Activated T-cell treated with anti-CD3 and anti-CD28 coated beads, Interleukin-2, amount 50 U/mL, for 1 hour (primary cell): ENCODE results near the gene GP5.
A peak's percentile ranks its signal among the peaks of the same experiment; 100 is the strongest.

Source experiments
- DNase-seq: peaks from one replicate; pipeline ENCODE4 v3.0.0-alpha.2; 2020

Gene GP5

DNA sequence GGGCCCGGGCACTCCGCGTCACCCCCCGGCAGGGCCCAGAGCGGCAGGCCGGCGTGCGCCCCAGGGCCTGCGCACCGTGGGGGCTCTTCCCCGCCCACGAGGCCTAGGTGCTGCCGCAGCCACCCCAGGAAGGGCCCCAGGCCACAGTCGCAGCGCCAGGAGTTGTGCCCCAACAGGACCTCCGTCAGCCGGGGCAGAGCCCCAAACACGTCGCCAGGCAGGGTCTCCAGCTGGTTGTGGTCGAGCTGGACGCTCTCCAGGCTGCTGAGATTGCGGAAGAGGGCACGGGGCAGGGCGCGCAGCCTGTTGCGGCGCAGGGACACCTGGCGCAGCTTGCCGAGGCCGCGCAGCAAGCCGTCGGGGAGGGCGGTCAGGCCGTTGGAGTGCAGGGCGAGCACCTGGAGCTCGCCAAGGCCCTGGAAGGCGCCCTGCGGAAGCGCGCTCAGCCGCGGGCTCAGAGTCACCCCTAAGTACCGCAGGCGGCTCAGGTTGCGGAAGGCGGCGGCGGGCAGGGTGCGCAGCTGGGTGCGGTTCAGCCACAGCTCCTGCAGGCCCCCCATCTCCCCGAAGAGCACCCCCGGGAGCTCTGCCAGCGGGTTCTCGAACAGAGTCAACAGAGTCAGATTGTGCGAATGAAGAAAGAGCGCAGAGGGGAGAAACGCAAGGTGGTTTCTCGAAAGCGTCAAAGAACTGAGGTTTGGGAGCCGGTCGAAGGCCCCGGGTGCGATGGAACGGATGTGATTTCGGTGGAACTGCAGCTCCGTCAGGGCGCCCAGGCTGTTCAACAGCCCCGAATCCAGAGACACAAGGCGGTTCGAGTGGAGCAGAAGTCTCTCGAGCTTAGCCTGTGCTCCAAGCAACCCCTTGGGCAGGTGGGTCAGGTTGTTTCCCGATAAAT is 2.0 kb downstream of the GP5 start:
- peak; percentile 57 for DNase-seq

- DNase-seq: no peak
These were observed 2.6 kb downstream of the GP5 start for GRCh38 chr3:194396539-194396858.

DNA sequence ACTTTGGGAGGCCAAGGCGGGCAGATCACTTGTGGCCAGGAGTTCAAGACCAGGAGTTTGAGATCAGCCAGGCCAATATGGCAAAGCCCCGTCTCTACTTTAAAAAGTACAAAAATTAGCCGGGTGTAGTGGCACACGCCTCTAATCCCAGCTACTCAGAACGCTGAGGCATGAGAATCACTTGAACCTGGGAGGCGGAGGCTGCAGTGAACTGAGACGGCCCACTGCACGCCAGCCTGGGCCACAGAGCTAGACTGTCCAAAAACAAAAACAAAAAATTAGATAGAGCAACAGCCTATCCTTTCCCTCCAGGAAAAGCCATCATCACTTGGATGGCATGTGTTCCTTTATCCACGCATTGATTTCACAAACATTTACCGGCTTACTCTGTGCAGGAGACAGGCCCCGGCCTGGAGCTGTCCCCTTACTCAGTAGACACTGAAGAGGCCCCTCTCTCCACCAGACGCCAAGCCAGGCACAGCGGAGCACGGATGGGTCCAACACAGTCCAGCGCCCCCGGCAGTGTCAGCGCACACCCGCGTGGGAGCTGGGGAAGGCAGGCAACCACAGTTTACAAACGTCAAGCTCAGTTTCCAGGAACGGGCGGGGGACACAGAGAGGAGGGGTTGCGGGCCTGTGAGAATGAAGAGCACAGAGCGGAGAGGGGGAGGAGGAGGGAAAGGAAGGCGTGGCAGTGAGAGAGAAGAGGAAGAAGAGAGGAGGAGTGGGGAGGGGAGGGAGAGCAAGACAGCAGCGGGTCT is 3.1 kb downstream of the GP5 start:
- peak; percentile 64 for DNase-seq

DNA sequence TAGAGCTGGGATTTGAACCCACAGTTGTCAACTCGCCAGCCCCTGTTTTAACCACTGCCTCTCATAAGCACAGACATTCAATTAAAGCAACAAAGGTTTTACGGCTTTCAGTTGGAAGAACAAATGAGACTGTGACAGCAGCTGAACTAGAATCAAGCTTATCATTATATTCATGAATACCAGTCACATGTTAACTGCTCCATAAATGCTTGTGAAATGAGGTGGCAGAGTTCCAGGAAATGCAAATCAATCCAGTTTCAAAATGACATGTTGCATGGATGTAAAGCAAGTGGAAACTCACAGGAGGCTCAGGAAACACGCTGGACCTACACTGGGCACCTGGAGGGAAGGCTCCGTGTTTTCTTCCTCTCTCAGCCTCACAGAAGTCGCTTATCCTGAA is 3.9 kb downstream of the GP5 start:
- no peak for DNase-seq

DNA sequence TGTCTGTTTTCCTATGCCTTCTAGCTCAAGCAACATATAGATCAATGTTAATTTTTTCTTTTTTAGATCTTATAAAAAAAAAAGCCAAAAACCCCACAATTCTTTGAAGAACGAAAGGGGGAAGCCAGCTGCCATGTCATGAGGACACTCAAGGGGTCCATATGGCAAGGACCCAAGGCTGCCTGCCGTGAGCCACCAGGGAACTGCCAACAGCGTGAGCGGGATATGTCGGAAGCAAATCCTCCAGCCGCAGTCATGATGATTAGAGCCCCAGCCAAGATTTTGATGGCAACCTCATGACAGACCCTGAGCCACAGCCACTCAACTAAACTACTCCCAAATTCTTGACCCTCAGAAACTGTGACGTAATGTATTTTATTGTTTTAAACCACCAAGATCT is 6.5 kb downstream of the GP5 start:
- no peak for DNase-seq

- DNase-seq: no peak
These were observed 8.2 kb downstream of the GP5 start for GRCh38 chr3:194390835-194391234.

DNA sequence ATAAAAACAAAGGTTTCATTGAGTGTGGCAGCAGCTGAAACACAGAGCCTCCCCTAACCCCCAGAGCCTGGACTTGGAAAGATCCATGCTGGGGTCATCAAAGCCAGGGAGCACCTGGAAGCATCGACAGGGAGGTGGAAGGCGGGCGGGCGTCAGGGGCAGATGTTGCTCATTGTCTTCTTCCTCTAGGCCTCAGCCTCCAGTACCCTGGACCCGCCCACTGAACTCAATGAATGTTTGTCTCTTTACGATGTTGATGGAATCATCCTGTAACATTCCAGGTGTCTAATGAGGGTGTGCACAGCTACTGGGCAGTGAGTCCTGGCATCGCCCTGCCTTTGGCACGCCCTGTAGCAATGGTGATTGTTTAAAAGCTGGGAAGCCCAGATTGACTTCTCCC is 9.8 kb downstream of the GP5 start:
- no peak for DNase-seq

DNA sequence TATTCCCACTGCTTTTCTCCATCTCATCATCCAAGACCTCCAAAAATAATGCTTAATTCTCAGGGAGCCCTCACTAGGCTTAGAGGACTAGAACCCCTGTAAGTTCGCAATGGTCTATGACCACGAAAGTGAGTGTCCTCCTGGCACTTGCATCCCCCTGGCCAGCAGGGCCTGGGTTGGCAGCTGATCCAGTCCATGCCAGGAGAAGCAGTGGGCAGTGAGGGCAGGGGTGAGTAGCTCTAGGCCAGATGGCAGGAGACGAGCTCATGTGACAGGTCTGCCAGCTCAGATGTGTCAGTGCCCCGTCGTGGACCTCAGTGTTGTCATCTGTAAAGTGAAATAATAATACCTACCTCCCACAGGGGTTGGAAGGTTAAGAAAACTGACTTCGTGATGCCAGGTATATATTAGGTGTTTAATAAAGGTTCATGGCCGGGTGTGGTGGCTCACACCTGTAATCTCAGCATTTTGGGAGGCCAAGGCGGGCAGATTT is 11.1 kb downstream of the GP5 start:
- DNase-seq: no peak

DNA sequence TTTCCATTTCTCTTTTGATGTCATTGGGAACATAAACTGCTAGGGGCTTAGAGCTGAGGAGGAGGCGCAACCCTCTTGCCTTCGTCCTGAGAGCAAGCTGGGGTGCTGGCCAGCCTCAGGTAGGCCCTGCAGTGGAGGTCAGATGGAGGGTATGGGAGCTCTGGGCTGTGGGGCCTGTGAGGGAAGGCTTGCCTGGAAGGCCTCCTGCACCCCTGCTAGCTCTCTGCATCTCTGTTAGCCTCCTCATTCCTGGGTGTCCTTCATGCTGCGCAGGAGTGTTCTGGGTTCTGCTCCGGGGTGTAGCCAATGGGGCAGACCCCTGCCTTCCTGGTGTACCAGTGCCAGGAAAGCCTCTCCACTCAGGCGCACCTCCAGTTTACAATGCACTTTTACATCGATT is 11.8 kb downstream of the GP5 start:
- no peak for DNase-seq

- DNase-seq: no peak
These were observed 12.4 kb downstream of the GP5 start for GRCh38 chr3:194386648-194387047.

DNA sequence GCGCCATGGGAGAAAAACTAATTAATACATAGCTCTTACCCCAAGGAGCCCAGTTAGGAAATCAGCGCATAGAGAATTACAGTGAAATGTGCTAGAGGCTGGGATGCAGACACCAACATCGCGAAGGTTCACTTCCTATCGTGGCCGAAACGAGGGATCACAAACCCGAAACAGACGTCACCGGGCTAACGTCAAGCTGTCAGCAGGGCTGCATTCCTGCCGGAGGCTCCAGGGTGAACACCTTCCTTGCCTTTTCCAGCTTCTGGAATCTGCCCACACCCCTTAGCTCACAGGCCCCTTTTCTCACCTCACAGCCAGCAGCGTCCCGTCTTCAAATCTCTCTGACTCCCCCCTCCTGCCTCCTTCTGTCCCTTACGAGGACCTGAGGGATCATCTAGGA is 13.0 kb downstream of the GP5 start:
- DNase-seq: no peak

DNA sequence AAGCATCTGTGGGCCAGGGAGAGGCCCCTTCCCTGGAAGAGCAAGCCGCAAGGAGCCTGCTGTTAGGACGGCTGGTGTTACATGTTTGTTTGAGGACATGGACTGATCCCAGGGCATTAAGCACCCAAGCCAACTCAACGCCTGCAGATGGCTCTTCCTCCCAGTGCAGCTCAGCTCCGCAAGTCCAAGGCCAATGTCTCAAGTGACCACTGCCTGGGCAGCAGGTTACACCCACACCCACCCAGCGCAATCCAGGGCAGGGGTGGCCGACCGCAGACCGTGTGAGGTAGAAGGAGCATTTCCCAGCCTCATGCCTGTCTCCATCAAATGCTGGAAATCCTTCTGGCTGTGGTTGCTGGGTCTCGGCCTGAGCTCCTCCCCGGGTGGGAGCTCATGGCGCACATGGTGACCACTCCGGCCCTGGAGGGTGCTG is 14.5 kb downstream of the GP5 start:
- no peak for DNase-seq

DNA sequence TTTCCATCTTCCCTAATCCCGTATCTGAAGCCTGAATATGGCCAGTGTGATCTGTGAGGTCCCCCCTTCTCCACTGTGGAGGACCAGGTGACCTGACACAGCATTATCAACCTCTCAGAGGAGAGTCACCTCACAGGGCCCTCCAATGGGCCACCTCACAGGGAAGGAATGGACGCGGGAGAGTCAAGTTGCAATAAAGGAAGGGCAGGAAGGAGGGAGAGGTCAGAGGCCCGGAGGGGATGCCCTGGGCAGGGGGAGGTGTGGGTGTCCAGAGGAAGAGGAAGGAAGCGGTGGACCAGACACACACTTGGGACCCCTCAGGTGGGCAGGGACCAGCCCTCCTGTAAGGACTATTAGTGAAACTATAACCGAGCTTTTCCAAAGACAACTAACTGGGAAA is 14.9 kb downstream of the GP5 start:
- no peak for DNase-seq

GRCh38 chr3:194383276-194383940 is 15.7 kb downstream of the GP5 start:
- no peak for DNase-seq

DNA sequence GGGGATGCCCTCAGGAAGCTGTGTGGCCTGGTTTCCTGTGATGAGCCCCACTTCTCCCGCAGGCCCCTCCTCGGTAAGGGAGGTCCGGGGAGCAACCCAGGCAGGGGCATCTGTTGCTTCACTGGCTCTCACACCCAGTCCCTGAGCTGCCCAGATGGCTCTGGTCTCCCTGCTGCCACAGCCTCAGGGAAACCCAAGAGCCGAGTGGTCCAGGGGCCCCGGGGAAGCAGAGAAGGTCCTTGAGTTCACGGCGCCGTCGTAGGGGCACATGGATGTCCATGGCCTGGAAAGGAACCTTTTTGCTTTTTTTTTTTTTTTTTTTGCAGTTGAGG is 16.2 kb downstream of the GP5 start:
- DNase-seq: no peak

DNA sequence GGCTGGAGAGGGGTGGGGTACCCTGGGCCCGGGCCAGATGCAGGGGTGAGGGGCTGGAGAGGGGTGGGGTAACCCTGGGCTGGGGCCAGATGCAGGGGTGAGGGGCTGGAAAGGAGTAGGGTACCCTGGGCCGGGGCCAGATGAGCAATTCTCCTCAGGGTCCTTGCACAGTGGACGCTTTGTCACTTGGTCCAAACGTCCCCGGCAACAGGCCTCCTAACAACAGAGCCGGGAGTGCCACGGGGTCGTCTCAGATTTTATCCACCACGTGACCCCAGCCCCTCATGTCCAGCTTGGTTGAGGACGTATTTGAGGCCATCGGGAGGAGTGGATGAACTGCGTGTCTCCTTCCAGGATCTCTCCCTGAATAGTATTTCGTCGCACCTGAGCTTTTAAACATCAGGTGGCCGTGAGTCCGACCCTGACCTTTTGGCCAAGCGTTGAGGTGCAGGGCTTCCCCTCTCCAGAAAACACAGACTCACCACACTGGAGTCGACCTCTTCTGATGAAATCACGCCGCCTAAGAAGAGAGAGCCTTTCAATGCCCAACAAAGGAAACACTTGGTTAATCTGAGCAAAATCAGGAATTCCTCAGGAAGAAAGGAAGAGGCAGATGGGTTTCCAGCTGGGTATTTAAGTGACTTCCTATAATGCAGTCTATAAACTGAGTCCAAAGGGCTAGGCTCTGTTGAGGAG is 16.7 kb downstream of the GP5 start:
- no peak for DNase-seq

DNA sequence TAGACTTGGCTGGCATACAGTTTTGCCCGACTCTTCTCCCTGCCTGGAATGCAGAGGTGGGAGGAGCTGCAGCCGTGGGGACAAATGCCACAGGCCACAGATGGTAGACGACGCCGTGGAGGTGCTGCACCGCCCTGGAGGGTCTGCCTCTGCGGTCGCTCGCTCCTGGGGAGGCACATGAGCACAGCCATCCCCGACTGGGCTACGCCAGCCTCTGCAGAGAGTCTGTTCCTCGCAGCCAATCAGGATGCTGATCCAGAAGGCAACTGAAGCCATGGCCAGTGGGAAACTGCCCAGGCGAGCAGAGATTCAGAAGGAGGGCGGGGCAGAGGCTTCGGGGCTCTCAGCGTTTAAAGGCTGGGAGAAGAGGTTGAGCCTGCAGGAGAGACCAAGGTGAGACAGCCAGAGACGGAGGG is 17.6 kb downstream of the GP5 start:
- DNase-seq: no peak

DNA sequence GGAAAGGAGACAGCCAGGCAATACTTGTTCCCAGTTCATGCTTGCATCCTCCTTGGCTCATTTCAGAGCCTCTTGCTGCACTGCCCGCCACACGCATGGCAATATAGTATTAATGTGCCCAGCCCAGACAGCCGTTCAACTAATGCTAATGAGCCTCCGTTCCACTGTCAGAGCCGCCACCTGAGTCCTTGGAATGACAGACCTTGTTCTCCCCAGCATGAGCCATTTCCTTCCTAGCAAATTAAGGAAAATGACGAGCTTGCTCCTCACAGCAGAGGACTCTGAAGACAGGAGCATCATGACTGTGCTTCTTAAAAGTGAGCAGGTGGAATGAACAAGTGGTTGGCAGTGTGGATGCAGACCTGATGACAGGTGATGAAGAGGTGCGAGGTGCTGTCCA is 18.7 kb downstream of the GP5 start:
- DNase-seq: no peak

- no peak for DNase-seq
These were observed 19.4 kb downstream of the GP5 start for GRCh38 chr3:194379651-194380050.

DNA sequence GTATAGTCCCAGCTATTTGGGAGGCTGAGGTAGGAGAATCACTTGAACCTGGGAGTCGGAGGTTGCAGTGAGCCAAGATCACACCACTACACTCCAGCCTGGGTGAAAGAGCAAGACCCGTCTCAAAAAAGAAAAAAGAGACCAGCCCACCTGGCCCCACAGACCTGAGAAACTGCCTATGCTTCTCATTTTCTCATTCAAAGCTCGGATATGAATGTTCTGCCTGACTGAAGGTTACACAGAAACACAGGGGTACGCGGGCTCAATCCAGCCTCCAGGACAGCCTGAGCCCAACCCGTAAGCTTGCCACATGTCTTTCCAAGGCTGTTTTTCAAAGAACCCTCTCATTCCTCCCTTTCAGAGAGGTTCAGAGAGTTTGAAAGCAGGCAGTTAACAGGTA is 19.8 kb downstream of the GP5 start:
- no peak for DNase-seq

DNA sequence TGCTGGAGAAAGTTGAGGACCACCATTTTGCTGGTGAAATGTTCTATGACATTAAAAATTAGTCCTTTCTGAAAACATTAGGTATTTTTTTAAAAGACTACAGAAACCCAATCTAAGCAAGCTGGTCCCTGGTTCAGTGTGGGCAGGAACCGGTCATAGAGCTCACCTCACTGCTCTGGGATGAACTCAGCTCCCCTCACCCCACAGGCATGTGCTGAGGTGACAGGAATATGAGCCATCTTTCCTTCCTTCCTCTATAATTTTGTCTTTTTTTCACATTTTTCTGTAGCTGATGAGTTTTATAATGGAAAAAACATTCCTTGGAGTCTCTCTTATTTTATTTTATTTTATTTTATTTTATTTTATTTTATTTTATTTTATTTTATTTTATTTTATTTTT is 21.4 kb downstream of the GP5 start:
- no peak for DNase-seq

DNA sequence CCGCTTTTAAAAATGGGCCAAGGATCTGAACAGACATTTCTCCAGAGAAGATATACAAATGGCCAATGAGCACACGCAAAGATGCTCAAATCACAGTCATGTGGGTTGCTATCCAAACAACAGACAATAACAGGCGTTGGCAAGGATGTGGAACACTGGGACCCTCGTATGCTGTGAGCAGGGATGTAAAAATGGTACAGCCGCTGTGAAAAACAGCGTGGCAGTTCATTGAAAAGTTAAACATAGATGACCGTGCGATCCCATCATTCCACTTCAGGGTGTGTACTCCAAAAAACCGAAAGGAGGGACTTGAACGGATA is 22.9 kb downstream of the GP5 start:
- DNase-seq: no peak

- DNase-seq: no peak
These were observed 23.4 kb downstream of the GP5 start for GRCh38 chr3:194375473-194376240.
